ENCODE data around the gene MMS22L. TPM values are rescaled to one million over a fixed set of nuclear protein-coding genes. Genes with fewer than 3 reads are reported as not detected.

The MMS22L gene
- total RNA-seq, 1 donor from 2014 or later, result 17.9 TPM

DNA sequence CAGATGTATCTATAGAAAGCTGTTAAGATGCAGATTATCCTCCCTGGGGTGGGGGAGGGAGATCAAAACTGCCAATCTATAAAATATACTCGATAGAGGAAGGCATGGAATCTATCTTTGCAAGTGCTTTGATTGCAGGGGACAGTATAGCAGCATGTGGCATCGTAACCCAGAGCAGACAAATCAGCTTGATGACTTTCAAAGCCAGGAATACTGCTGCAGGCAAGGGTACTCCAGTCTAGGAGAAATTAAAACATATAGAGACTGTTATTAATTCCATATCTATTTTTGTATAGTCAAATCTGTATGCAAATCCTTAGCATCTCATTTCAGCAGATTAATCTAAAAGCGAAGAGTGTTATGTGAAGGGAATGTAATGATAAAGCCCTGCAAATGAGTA is 159.4 kb downstream of the MMS22L start:
- no peak for TF ChIP-seq CTCF (IDR thresholded peaks at IDR 0.05)
- ATAC-seq (ENCODE audit: low read depth) (no peak), DNase-seq (no peak)
- Mint-ChIP-seq H3K9me3 (peaks cover 5% of the 10 kb centered on the region), H3K4me1 (no peaks in the 10 kb centered on the region), H3K27me3 (peaks cover 13% of the 10 kb centered on the region), H3K4me3 (no peak overlapping the region), H3K36me3 (ENCODE audit: low read depth) (no peaks in the 10 kb centered on the region), H3K27ac (no peak overlapping the region)
- CTCF ChIA-PET, result no interaction called here
- POLR2A ChIA-PET, result no interaction called here
- intact Hi-C loops (cut with micrococcal nuclease), result no loop called here

DNA sequence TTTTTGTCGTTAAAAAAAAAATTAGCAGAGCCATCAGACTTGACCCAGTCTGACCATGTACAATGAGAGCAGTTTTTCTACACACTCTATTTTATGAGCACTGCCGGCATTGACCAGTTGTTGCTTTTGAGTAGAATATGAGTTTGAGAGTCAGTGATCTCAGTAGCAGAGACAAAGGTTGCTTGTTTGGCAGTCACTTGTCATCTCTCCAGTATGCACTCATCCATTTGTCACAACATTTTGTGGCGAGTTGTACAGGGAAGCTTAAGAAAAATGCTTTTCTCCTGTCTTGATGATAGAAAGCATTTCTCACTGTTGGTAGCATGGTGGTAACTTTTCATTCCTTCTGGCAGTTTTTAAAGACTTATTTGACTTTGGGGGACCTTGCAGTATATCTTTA is 159.9 kb downstream of the MMS22L start:
- Mint-ChIP-seq H3K4me3 (no peak overlapping the region), H3K27ac (no peak overlapping the region), H3K27me3 (peaks cover 13% of the 10 kb centered on the region), H3K9me3 (peaks cover 5% of the 10 kb centered on the region), H3K4me1 (no peaks in the 10 kb centered on the region), H3K36me3 (ENCODE audit: low read depth) (no peaks in the 10 kb centered on the region)
- CTCF ChIA-PET, result no interaction called here
- ATAC-seq (ENCODE audit: low read depth), result no peak
- POLR2A ChIA-PET, result no interaction called here
- TF ChIP-seq CTCF (IDR thresholded peaks at IDR 0.05), result no peak
- intact Hi-C loops (cut with micrococcal nuclease), result no loop called here
- no peak for DNase-seq

GRCh38 chr6:97120511-97120910 is 162.5 kb downstream of the MMS22L start:
- peaks cover 13% of the 10 kb centered on the region for H3K27me3 Mint-ChIP-seq
- ChIA-PET CTCF (no interaction called here), POLR2A (no interaction called here)
- peaks cover 5% of the 10 kb centered on the region for H3K9me3 Mint-ChIP-seq
- DNase-seq, result no peak
- no peaks in the 10 kb centered on the region for H3K4me1 Mint-ChIP-seq
- intact Hi-C loops (cut with micrococcal nuclease), result no loop called here
- no peak overlapping the region for H3K4me3 Mint-ChIP-seq
- H3K36me3 Mint-ChIP-seq (ENCODE audit: low read depth), result no peaks in the 10 kb centered on the region
- H3K27ac Mint-ChIP-seq, result no peak overlapping the region
- no peak for TF ChIP-seq CTCF (IDR thresholded peaks at IDR 0.05)
- no peak for ATAC-seq (ENCODE audit: low read depth)

DNA sequence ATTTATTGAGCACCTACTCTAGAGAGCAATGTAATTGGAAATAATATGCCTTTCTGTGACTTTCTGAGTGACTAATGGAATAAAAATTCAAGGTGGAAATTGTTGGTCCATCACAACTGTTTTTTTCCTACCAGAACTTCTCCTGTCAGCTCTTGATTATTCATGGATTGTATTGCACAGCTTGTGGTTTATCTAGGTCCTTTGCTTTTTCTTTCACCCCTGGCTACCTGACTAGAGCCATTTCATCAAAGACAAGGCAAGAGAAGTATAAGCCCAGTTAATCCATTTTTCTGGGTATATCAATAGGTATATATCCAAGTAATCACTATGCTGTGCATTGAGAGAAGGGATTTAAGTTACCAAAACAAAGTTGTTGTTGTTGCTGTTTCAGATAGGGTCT is 168.4 kb downstream of the MMS22L start:
- CTCF ChIA-PET, result no interaction called here
- Mint-ChIP-seq H3K36me3 (ENCODE audit: low read depth) (no peaks in the 10 kb centered on the region), H3K27ac (no peak overlapping the region), H3K9me3 (no peaks in the 10 kb centered on the region), H3K4me1 (no peaks in the 10 kb centered on the region), H3K4me3 (no peak overlapping the region), H3K27me3 (peaks cover 11% of the 10 kb centered on the region)
- no peak for TF ChIP-seq CTCF (IDR thresholded peaks at IDR 0.05)
- intact Hi-C loops (cut with micrococcal nuclease), result no loop called here
- POLR2A ChIA-PET, result no interaction called here
- DNase-seq, result no peak
- no peak for ATAC-seq (ENCODE audit: low read depth)

DNA sequence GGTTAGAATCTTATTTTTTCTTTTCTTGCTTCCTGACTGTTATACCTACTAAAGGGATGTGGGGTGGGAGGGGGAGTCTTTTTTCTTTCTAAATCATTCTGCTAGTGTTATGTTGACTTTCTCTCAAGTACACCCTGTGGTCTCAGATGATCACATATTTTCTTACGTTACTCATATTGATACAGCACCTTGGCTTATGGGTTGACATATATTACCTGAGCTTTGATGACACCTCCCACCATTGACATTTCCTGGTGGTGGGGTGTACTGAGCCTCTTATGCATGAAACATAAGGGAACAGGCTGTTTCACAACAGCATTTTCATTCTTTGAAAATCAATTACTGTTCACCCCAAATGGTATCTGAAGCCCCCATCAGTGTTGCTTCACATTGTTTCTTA is 169.8 kb downstream of the MMS22L start:
- no peaks in the 10 kb centered on the region for H3K36me3 Mint-ChIP-seq (ENCODE audit: low read depth)
- H3K27me3 Mint-ChIP-seq, result peaks cover 11% of the 10 kb centered on the region
- no peaks in the 10 kb centered on the region for H3K4me1 Mint-ChIP-seq
- H3K27ac Mint-ChIP-seq, result no peak overlapping the region
- H3K4me3 Mint-ChIP-seq, result no peak overlapping the region
- no peaks in the 10 kb centered on the region for H3K9me3 Mint-ChIP-seq
- POLR2A ChIA-PET, result no interaction called here
- CTCF ChIA-PET, result no interaction called here
- intact Hi-C loops (cut with micrococcal nuclease), result no loop called here
- ATAC-seq (ENCODE audit: low read depth) (no peak), DNase-seq (no peak)
- no peak for TF ChIP-seq CTCF (IDR thresholded peaks at IDR 0.05)
